Caco-2 (cell line): ENCODE data around the gene NKAP. TPM values are rescaled to one million over a fixed set of nuclear protein-coding genes. Genes with fewer than 3 reads are reported as not detected.
A peak's percentile ranks its signal among the peaks of the same experiment; 100 is the strongest.

Experiments used
- BruUV-seq: library from RNA; stranded (reverse); fragments of 400-500 nt; replicated peaks from 2 replicates; lab custom pipeline; 2021; lab: Mats Ljungman, UMichigan
- CTCF ChIA-PET: fragments of 300-600 bp; sonication (Branson Sonifier 250); formaldehyde crosslinking; loops from one replicate; lab custom pipeline; 2022; ENCODE audit warnings: antibody characterized with exemption; lab: Charles Lee
- POLR2A ChIA-PET: fragments of 300-600 bp; sonication (Branson Sonifier 250); formaldehyde crosslinking; loops from one replicate; lab custom pipeline; 2022; ENCODE audit warnings: antibody characterized with exemption; lab: Charles Lee
- DNase-seq, 2 experiments: peaks; one replicate each; pipeline versions ENCODE4 v3.0.0 to v3.0.0-alpha.2; 2020 to 2022
- H3K27me3 ChIP-seq: replicated peaks from 2 replicates; pipeline ENCODE4 v1.6.0; 2011; ENCODE audit warnings: low read length; ENCODE audit not compliant: control insufficient read depth, insufficient read depth
- H3K36me3 ChIP-seq: 2 replicates; pipeline ENCODE4 v1.5.1; 2011; ENCODE audit warnings: low read length; ENCODE audit not compliant: control insufficient read depth, insufficient read depth
- H3K4me1 ChIP-seq: fragments of 250-450 bp; sonication (Bioruptor Pico); 2 replicates; pipeline ENCODE4 v1.5.1; 2020; ENCODE audit warnings: mild to moderate bottlenecking
- H3K4me3 ChIP-seq: 2 replicates; pipeline ENCODE4 v1.5.1; 2011; ENCODE audit warnings: low read depth, mild to moderate bottlenecking, control low read depth, low read length
- H3K9me3 ChIP-seq: fragments of 250-450 bp; sonication (Bioruptor Pico); 2 replicates; pipeline ENCODE4 v1.5.1; 2020; ENCODE audit warnings: mild to moderate bottlenecking, moderate library complexity
- H3K27ac Mint-ChIP-seq: one replicate; pipeline ENCODE4 v1.8.0; 2022; ENCODE audit warnings: mixed read lengths; ENCODE audit not compliant: unreplicated experiment
- H3K27me3 Mint-ChIP-seq: one replicate; pipeline ENCODE4 v1.8.0; 2022; ENCODE audit warnings: mixed read lengths; ENCODE audit not compliant: insufficient read depth, unreplicated experiment
- H3K36me3 Mint-ChIP-seq: one replicate; pipeline ENCODE4 v1.8.0; 2022; ENCODE audit warnings: mild to moderate bottlenecking, mixed read lengths; ENCODE audit not compliant: insufficient read depth, unreplicated experiment
- H3K4me1 Mint-ChIP-seq: one replicate; pipeline ENCODE4 v1.8.0; 2022; ENCODE audit warnings: low read depth, mixed read lengths; ENCODE audit not compliant: unreplicated experiment
- H3K4me3 Mint-ChIP-seq: one replicate; pipeline ENCODE4 v1.8.0; 2022; ENCODE audit warnings: mild to moderate bottlenecking, moderate library complexity, mixed read lengths; ENCODE audit not compliant: unreplicated experiment
- H3K9me3 Mint-ChIP-seq: one replicate; pipeline ENCODE4 v1.8.0; 2022; ENCODE audit warnings: mixed read lengths; ENCODE audit not compliant: unreplicated experiment
- intact Hi-C: fragments of 100-400 bp; cut with micrococcal nuclease; formaldehyde crosslinking; loops from one replicate; pipeline ENCODE4 v1.10.0; 2022; ENCODE audit not compliant: unreplicated experiment
- total RNA-seq: library from RNA; stranded (reverse); gene quantifications from 2 replicates; pipeline ENCODE4 v1.2.3, GENCODE V29; 2022
- TF ChIP-seq, protein P1 (sequence below), 2 experiments: fragments of 200-600 bp in 1 of 2; IDR thresholded peaks; 1 replicate in 1 of 2; 2 replicates in 1 of 2; pipeline versions ENCODE4 v1.5.1 to v1.8.0; 2011 to 2022; ENCODE audit warnings: antibody characterized with exemption in 1 of 2, control low read depth in 1 of 2, inconsistent platforms in 1 of 2, low read depth in 1 of 2, low read length in 1 of 2, mild to moderate bottlenecking in 1 of 2, moderate library complexity in 1 of 2; ENCODE audit not compliant: insufficient read depth in 1 of 2, severe bottlenecking in 1 of 2, unreplicated experiment in 1 of 2

The NKAP gene
- total RNA-seq, 1 experiment from 2014 or later = 9.5 TPM

DNA sequence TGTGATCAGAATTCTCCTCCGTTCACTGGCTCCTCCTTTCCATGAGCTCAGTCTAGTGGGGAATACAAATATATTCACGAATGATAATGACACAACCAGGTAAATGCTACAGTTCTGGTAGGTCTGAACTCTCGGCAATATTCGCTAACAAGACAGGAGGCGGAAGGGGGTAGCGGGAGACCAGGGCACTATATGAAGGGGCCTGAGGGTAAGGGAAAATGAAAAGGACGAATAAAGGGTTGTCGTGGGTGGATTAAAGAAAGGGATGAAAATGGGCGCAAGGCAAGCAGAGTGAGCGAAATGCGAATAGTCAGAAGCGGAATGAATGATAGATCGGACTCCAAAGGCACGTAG, 743 bp downstream of the NKAP start:
- H3K36me3 Mint-ChIP-seq = no peaks in the 10 kb centered on the region
- H3K4me3 ChIP-seq = peak overlapping the region; percentile 69
- no peaks in the 10 kb centered on the region for H3K27me3 Mint-ChIP-seq
- CTCF ChIA-PET = no interaction called here
- intact Hi-C loops = loop anchor here (5.0 kb wide), 1 partner anchor 56 kb away; no protein-coding TSS in a partner anchor
- H3K36me3 ChIP-seq = no peaks in the 10 kb centered on the region
- POLR2A ChIA-PET = no interaction called here
- H3K9me3 ChIP-seq = no peaks in the 10 kb centered on the region
- no peaks in the 10 kb centered on the region for H3K27me3 ChIP-seq
- TF ChIP-seq, protein P1, sequence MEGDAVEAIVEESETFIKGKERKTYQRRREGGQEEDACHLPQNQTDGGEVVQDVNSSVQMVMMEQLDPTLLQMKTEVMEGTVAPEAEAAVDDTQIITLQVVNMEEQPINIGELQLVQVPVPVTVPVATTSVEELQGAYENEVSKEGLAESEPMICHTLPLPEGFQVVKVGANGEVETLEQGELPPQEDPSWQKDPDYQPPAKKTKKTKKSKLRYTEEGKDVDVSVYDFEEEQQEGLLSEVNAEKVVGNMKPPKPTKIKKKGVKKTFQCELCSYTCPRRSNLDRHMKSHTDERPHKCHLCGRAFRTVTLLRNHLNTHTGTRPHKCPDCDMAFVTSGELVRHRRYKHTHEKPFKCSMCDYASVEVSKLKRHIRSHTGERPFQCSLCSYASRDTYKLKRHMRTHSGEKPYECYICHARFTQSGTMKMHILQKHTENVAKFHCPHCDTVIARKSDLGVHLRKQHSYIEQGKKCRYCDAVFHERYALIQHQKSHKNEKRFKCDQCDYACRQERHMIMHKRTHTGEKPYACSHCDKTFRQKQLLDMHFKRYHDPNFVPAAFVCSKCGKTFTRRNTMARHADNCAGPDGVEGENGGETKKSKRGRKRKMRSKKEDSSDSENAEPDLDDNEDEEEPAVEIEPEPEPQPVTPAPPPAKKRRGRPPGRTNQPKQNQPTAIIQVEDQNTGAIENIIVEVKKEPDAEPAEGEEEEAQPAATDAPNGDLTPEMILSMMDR (IDR thresholded peaks at IDR 0.05; ENCODE audit: insufficient read depth in 1 of 2, low read depth in 1 of 2, low read length in 1 of 2, severe bottlenecking in 1 of 2, unreplicated experiment in 1 of 2) = no peak
- peak in 1 of 2 experiments; percentile 2 for DNase-seq
- no peaks in the 10 kb centered on the region for H3K9me3 Mint-ChIP-seq
- peak overlapping the region; percentile 88 for H3K4me3 Mint-ChIP-seq
- H3K27ac Mint-ChIP-seq = peak overlapping the region; percentile 89
- no TSS peak for BruUV-seq
- H3K4me1 Mint-ChIP-seq = no peaks in the 10 kb centered on the region
- H3K4me1 ChIP-seq = no peaks in the 10 kb centered on the region

DNA sequence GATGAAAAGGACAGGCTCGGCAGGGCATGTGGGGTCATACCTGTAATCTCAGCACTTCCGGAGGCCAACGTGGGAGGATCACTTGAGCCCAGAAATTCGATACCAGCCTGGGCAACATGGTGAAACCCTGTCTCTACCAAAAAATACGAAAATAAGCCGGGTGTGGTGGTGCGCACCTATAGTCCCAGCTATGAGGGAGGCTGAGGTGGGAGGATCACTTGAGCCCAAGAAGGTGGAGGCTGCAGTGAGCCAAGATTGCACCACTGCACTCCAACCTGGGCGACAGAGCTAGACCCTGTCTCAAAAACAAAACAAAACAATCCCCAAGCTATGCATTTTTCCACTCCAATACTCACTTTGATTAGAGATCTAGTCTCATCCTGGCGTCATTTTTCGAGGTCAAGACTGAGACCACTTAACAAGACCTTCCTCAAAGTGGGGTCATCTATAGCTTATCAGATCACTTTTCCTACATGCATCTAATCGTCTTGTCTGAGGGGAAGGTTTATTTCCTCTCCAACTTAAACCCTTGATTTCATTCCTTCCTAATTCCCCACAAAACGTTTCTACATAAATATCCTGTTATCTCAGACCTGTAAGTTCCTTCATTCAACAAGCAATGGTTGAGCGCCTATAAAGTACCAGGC, 1.3 kb downstream of the NKAP start:
- H3K4me3 ChIP-seq = peak overlapping the region; percentile 69
- H3K27me3 ChIP-seq = no peaks in the 10 kb centered on the region
- ChIA-PET POLR2A (no interaction called here), CTCF (no interaction called here)
- DNase-seq = no peak
- Mint-ChIP-seq H3K9me3 (no peaks in the 10 kb centered on the region), H3K36me3 (no peaks in the 10 kb centered on the region), H3K4me3 (peak overlapping the region; percentile 88), H3K27me3 (no peaks in the 10 kb centered on the region), H3K4me1 (no peaks in the 10 kb centered on the region), H3K27ac (peak overlapping the region; percentile 89)
- intact Hi-C loops = loop anchor here (5.0 kb wide), 1 partner anchor 55 kb away; no protein-coding TSS in a partner anchor
- TF ChIP-seq, protein P1 (IDR thresholded peaks at IDR 0.05; ENCODE audit: insufficient read depth in 1 of 2, low read depth in 1 of 2, low read length in 1 of 2, severe bottlenecking in 1 of 2, unreplicated experiment in 1 of 2) = no peak
- H3K4me1 ChIP-seq = no peaks in the 10 kb centered on the region
- H3K36me3 ChIP-seq = no peaks in the 10 kb centered on the region
- TSS peak; percentile 67 for BruUV-seq
- H3K9me3 ChIP-seq = no peaks in the 10 kb centered on the region

DNA sequence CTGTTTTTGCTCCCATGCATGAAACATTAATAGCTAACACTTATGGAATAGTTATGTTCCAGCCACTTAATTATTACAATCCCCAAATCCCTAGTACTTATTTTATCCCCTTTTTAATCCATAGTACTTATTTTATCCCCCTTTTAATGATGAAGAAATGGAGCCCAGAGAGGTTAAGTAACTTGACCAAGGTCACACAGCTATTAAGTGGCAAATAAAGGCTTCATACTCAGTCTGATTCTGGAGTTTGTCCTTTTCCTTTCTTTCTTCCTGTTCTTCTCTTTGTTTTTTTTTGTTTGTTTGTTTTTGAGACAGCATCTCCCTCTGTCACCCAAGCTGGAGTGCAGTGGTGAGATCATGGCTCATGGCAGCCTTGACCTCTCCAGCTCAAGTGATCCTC, 2.2 kb downstream of the NKAP start:
- Mint-ChIP-seq H3K4me3 (peak overlapping the region; percentile 88), H3K4me1 (no peaks in the 10 kb centered on the region), H3K27ac (no peak overlapping the region), H3K9me3 (no peaks in the 10 kb centered on the region), H3K36me3 (no peaks in the 10 kb centered on the region), H3K27me3 (no peaks in the 10 kb centered on the region)
- no TSS peak for BruUV-seq
- H3K9me3 ChIP-seq = no peaks in the 10 kb centered on the region
- no peaks in the 10 kb centered on the region for H3K36me3 ChIP-seq
- no peaks in the 10 kb centered on the region for H3K27me3 ChIP-seq
- intact Hi-C loops = loop anchor here (5.0 kb wide), 1 partner anchor 54 kb away; no protein-coding TSS in a partner anchor
- no peaks in the 10 kb centered on the region for H3K4me1 ChIP-seq
- ChIA-PET CTCF (no interaction called here), POLR2A (no interaction called here)
- TF ChIP-seq, protein P1 (IDR thresholded peaks at IDR 0.05; ENCODE audit: insufficient read depth in 1 of 2, low read depth in 1 of 2, low read length in 1 of 2, severe bottlenecking in 1 of 2, unreplicated experiment in 1 of 2) = no peak
- no peak overlapping the region for H3K4me3 ChIP-seq
- DNase-seq = no peak
